HCT116 (cell line): ENCODE results near the gene ABCG8. TPM values are rescaled to one million over a fixed set of nuclear protein-coding genes. Genes with fewer than 3 reads are reported as not detected.
A peak's percentile ranks its signal among the peaks of the same experiment; 100 is the strongest.

ENCODE experiments used
- ATAC-seq: fragments of 200-7000 bp; cut with Tn5 transposase; 2 replicates; pipeline ENCODE4 v1.9.1; 2020; ENCODE audit warnings: mild to moderate bottlenecking, moderate library complexity
- BruUV-seq: library from RNA; stranded (reverse); fragments of 400-500 nt; replicated peaks from 2 replicates; lab custom pipeline; 2021; lab: Mats Ljungman, UMichigan
- CTCF ChIA-PET: fragments of 300-600 bp; sonication (Branson Sonifier 250); formaldehyde crosslinking; loops from one replicate; lab custom pipeline; 2021; ENCODE audit warnings: antibody characterized with exemption; lab: Charles Lee
- POLR2A ChIA-PET: fragments of 300-600, 350-600 bp; sonication (Branson Sonifier 250); formaldehyde crosslinking; loops from one replicate; lab custom pipeline; 2021; ENCODE audit warnings: antibody characterized with exemption; lab: Charles Lee
- RAD21 ChIA-PET, 2 experiments: fragments of 300-600 bp; sonication (Branson Sonifier 250); formaldehyde crosslinking; loops; one replicate each; lab custom pipeline; 2023; ENCODE audit warnings: low total read pairs in 2 of 2; ENCODE audit not compliant: uncharacterized antibody in 2 of 2, unreplicated experiment in 2 of 2, low non-redundant PET in 1 of 2; lab: Charles Lee
- DNase-seq: peaks from one replicate; pipeline ENCODE4 v3.0.0-alpha.2; 2010; ENCODE audit warnings: low read depth, low spot score
- H2AFZ ChIP-seq: fragments of 200-600 bp; shearing (Covaris generic), sonication (generic); 2 replicates; pipeline ENCODE4 v1.6.1; 2017; ENCODE audit warnings: low read depth, mixed run types, mixed read lengths, antibody characterized with exemption, low read length; ENCODE audit not compliant: poor library complexity, severe bottlenecking
- H3K27ac ChIP-seq: 2 replicates; pipeline ENCODE4 v1.5.1; 2012; ENCODE audit warnings: low read depth, low read length
- H3K27me3 ChIP-seq: fragments of 200-600 bp; sonication (generic); 2 replicates; pipeline ENCODE4 v1.6.1; 2016; ENCODE audit warnings: mixed run types, low read length, mixed read lengths; ENCODE audit not compliant: insufficient read depth
- H3K36me3 ChIP-seq, 2 experiments: fragments of 200-500 bp in 1 of 2; fragments of 200-600 bp in 1 of 2; sonication (Bioruptor generic) in 1 of 2; sonication (generic) in 1 of 2; 2 replicates each; pipeline versions ENCODE4 v1.5.1 to v1.6.1; 2014 to 2016; ENCODE audit warnings: low read length in 2 of 2, inconsistent platforms in 1 of 2, mixed read lengths in 1 of 2, mixed run types in 1 of 2; ENCODE audit not compliant: insufficient read depth in 2 of 2, control insufficient read depth in 1 of 2
- H3K4me1 ChIP-seq, 2 experiments: fragments of 200-600 bp in 1 of 2; sonication (generic) in 1 of 2; 2 replicates each; pipeline versions ENCODE4 v1.5.1 to v1.6.1; 2012 to 2017; ENCODE audit warnings: low read length in 2 of 2, inconsistent platforms in 1 of 2, mild to moderate bottlenecking in 1 of 2, mixed read lengths in 1 of 2, mixed run types in 1 of 2, moderate library complexity in 1 of 2; ENCODE audit not compliant: insufficient read depth in 2 of 2, control insufficient read depth in 1 of 2
- H3K4me2 ChIP-seq: fragments of 200-600 bp; sonication (generic); 2 replicates; pipeline ENCODE4 v1.6.1; 2017; ENCODE audit warnings: mixed run types, low read length, mixed read lengths
- H3K4me3 ChIP-seq, 2 experiments: fragments of 200-600 bp in 1 of 2; sonication (generic) in 1 of 2; replicated peaks in 1 of 2; 2 replicates each; pipeline ENCODE4 v1.5.1; 2011 to 2016; ENCODE audit warnings: low read length in 2 of 2, control low read depth in 1 of 2, low read depth in 1 of 2, mild to moderate bottlenecking in 1 of 2, mixed read lengths in 1 of 2, mixed run types in 1 of 2
- H3K79me2 ChIP-seq: fragments of 200-600 bp; sonication (generic); 2 replicates; pipeline ENCODE4 v1.6.1; 2017; ENCODE audit warnings: mild to moderate bottlenecking, mixed run types, low read length, moderate library complexity, mixed read lengths; ENCODE audit not compliant: insufficient read depth
- H3K9ac ChIP-seq: fragments of 200-600 bp; sonication (generic); 2 replicates; pipeline ENCODE4 v1.6.1; 2016; ENCODE audit warnings: low read length, mixed read lengths
- H3K9me2 ChIP-seq: fragments of 200-600 bp; sonication (generic), shearing (Covaris generic); 2 replicates; pipeline ENCODE4 v1.6.1; 2017; ENCODE audit warnings: mixed run types, mild to moderate bottlenecking, moderate library complexity; ENCODE audit not compliant: insufficient read depth
- H3K9me3 ChIP-seq, 2 experiments: fragments of 200-500 bp in 1 of 2; fragments of 200-600 bp in 1 of 2; sonication (Bioruptor generic) in 1 of 2; sonication (generic) in 1 of 2; 2 replicates each; pipeline ENCODE4 v1.6.1; 2014 to 2017; ENCODE audit warnings: low read length in 2 of 2, mixed read lengths in 2 of 2, inconsistent platforms in 1 of 2, low read depth in 1 of 2, mild to moderate bottlenecking in 1 of 2, mixed run types in 1 of 2, moderate library complexity in 1 of 2; ENCODE audit not compliant: control insufficient read depth in 1 of 2, insufficient read depth in 1 of 2
- H4K20me1 ChIP-seq: fragments of 200-600 bp; sonication (generic), shearing (Covaris generic); 2 replicates; pipeline ENCODE4 v1.6.1; 2017; ENCODE audit warnings: mixed run types, mild to moderate bottlenecking, moderate library complexity; ENCODE audit not compliant: insufficient read depth
- CBX3 ChIP-seq: IDR thresholded peaks from 2 replicates; pipeline ENCODE4 v1.6.1; 2012; ENCODE audit warnings: low read depth
- CEBPB ChIP-seq: IDR thresholded peaks from 2 replicates; pipeline ENCODE4 v1.6.1; 2012; ENCODE audit warnings: low read depth
- CTCF ChIP-seq, 3 experiments: fragments of 200-600 bp in 1 of 3; sonication (generic) in 1 of 3; IDR thresholded peaks in 2 of 3; conservative IDR thresholded peaks in 1 of 3; 2 replicates each; pipeline ENCODE4 v1.5.1; 2012 to 2017; ENCODE audit warnings: low read depth in 2 of 3, low read length in 2 of 3, antibody characterized with exemption in 1 of 3, borderline replicate concordance in 1 of 3, control low read depth in 1 of 3, mild to moderate bottlenecking in 1 of 3, mixed read lengths in 1 of 3, mixed run types in 1 of 3, moderate library complexity in 1 of 3; ENCODE audit not compliant: insufficient read depth in 1 of 3
- EGR1 ChIP-seq: IDR thresholded peaks from 2 replicates; pipeline ENCODE4 v1.6.1; 2012; ENCODE audit warnings: low read depth
- ELF1 ChIP-seq: IDR thresholded peaks from 2 replicates; pipeline ENCODE4 v1.6.1; 2012; ENCODE audit warnings: low read depth, borderline replicate concordance
- EZH2phosphoT487 ChIP-seq: fragments of 200-600 bp; IDR thresholded peaks from 2 replicates; pipeline ENCODE4 v1.6.1; 2018; ENCODE audit warnings: antibody characterized with exemption, borderline replicate concordance
- FOSL1 ChIP-seq: IDR thresholded peaks from 2 replicates; pipeline ENCODE4 v1.6.1; 2012; ENCODE audit warnings: low read depth
- JUND ChIP-seq: IDR thresholded peaks from 2 replicates; pipeline ENCODE4 v1.6.1; 2012
- MAX ChIP-seq: IDR thresholded peaks from 2 replicates; pipeline ENCODE4 v1.6.1; 2012
- POLR2A ChIP-seq: IDR thresholded peaks from 2 replicates; pipeline ENCODE4 v1.7.0; 2011; ENCODE audit warnings: borderline replicate concordance; ENCODE audit not compliant: insufficient read depth, insufficient read length; ENCODE audit errors: extremely low read depth
- POLR2AphosphoS5 ChIP-seq: IDR thresholded peaks from 2 replicates; pipeline ENCODE4 v1.6.1; 2011; ENCODE audit warnings: mild to moderate bottlenecking, low read depth, low read length, moderate library complexity
- RAD21 ChIP-seq: IDR thresholded peaks from 2 replicates; pipeline ENCODE4 v1.6.1; 2012; ENCODE audit warnings: low read depth, mild to moderate bottlenecking
- REST ChIP-seq: IDR thresholded peaks from 2 replicates; pipeline ENCODE4 v1.6.1; 2012; ENCODE audit warnings: low read depth
- SIN3A ChIP-seq: IDR thresholded peaks from 2 replicates; pipeline ENCODE4 v1.6.1; 2012; ENCODE audit warnings: low read depth
- SP1 ChIP-seq: IDR thresholded peaks from 2 replicates; pipeline ENCODE4 v1.6.1; 2012; ENCODE audit warnings: low read depth
- SRF ChIP-seq: IDR thresholded peaks from 2 replicates; pipeline ENCODE4 v1.6.1; 2012; ENCODE audit warnings: low read depth
- TCF7L2 ChIP-seq: IDR thresholded peaks from 2 replicates; pipeline ENCODE4 v1.7.0; 2011; ENCODE audit warnings: borderline replicate concordance, inconsistent platforms; ENCODE audit not compliant: insufficient read depth, insufficient read length; ENCODE audit errors: extremely low read depth
- ZBTB33 ChIP-seq: IDR thresholded peaks from 2 replicates; pipeline ENCODE4 v1.6.1; 2011; ENCODE audit warnings: mild to moderate bottlenecking, low read length, moderate library complexity; ENCODE audit not compliant: insufficient replicate concordance; ENCODE audit errors: extremely low read depth
- ZFX ChIP-seq: fragments of 450-650 bp; IDR thresholded peaks from 2 replicates; pipeline ENCODE4 v1.6.1; 2017
- intact Hi-C: fragments of 100-400 bp; cut with micrococcal nuclease; formaldehyde crosslinking; loops from 2 replicates; pipeline ENCODE4 v1.10.0; 2022
- total RNA-seq: library from RNA; stranded (reverse); gene quantifications from one replicate; pipeline ENCODE4 v1.2.1, GENCODE V29; 2021; ENCODE audit not compliant: unreplicated experiment

Gene ABCG8
- total RNA-seq, 1 experiment from 2014 or later, result 0.05 TPM

- TF ChIP-seq ZBTB33 (no peak), ELF1 (no peak), CEBPB (no peak), EZH2phosphoT487 (no peak)
- TF ChIP-seq, all 23 proteins: peak for 0
Observed at GRCh38 chr2:43846140-43846793, 7.5 kb downstream of the ABCG8 start (continued).

- H3K27me3 ChIP-seq, result no peaks in the 10 kb centered on the region
- no TSS peak for BruUV-seq
- peak; percentile 33 for DNase-seq
- H3K36me3 ChIP-seq, result no peaks in the 10 kb centered on the region
- TF ChIP-seq RAD21 (no peak), POLR2AphosphoS5 (no peak), SIN3A (no peak), EGR1 (no peak), SP1 (no peak), POLR2A (no peak), REST (no peak), MAX (no peak), CBX3 (no peak), JUND (no peak), FOSL1 (no peak), ELF1 (no peak), CTCF (IDR thresholded peaks at IDR 0.05 in 2 of 3, conservative IDR thresholded peaks at IDR 0.05 in 1 of 3; ENCODE audit: borderline replicate concordance in 1 of 3, insufficient read depth in 1 of 3, low read depth in 2 of 3, low read length in 2 of 3) (no peak), ZFX (no peak), TCF7L2 (no peak), SRF (no peak)
- TF ChIP-seq, all 23 proteins: peak for 0
- CTCF ChIA-PET, result no interaction called here
- Histone ChIP-seq H3K9me2 (no peaks in the 10 kb centered on the region), H3K4me1 (peaks cover 0 to 8% of the 10 kb centered on the region in 2 experiments; a peak in 2 of 4 replicates), H3K79me2 (no peaks in the 10 kb centered on the region), H2AFZ (no peak overlapping the region), H4K20me1 (no peaks in the 10 kb centered on the region), H3K4me3 (no peak overlapping the region), H3K9me3 (no peaks in the 10 kb centered on the region), H3K9ac (no peak overlapping the region), H3K27ac (no peak overlapping the region), H3K4me2 (peak overlapping the region; percentile 36)
- RAD21 ChIA-PET, result no interaction called here
- POLR2A ChIA-PET, result no interaction called here
- intact Hi-C loops, result no loop called here
- ATAC-seq, result peak; percentile 77
Observed at GRCh38 chr2:43848214-43848613, 9.4 kb downstream of the ABCG8 start.
